DND-41 (cell line): ENCODE results near the gene ACAP2.

ENCODE experiments used
- ATAC-seq: fragments of 200-7000 bp; cut with Tn5 transposase; 3 replicates; pipeline ENCODE4 v1.9.1; 2021; ENCODE audit warnings: low read depth; ENCODE audit not compliant: insufficient read depth
- DNase-seq: peaks from one replicate; pipeline ENCODE4 v3.0.0-alpha.2; 2020
- H2AFZ ChIP-seq: 2 replicates; pipeline ENCODE4 v1.6.0; 2012; ENCODE audit warnings: low read depth, low read length
- H3K27ac ChIP-seq: 2 replicates; pipeline ENCODE4 v1.5.1; 2012; ENCODE audit warnings: low read length, inconsistent platforms
- H3K27me3 ChIP-seq: fragments of 200-600 bp; sonication (generic); 2 replicates; pipeline ENCODE4 v1.6.0; 2012; ENCODE audit warnings: low read length, mild to moderate bottlenecking, inconsistent platforms; ENCODE audit not compliant: insufficient read depth, poor library complexity
- H3K36me3 ChIP-seq: 2 replicates; pipeline ENCODE4 v1.5.1; 2012; ENCODE audit warnings: low read length, inconsistent platforms; ENCODE audit not compliant: insufficient read depth
- H3K4me1 ChIP-seq: 2 replicates; pipeline ENCODE4 v1.5.1; 2012; ENCODE audit warnings: mild to moderate bottlenecking, low read length; ENCODE audit not compliant: insufficient read depth
- H3K4me2 ChIP-seq: 2 replicates; pipeline ENCODE4 v1.6.0; 2012; ENCODE audit warnings: mild to moderate bottlenecking, moderate library complexity, low read length, inconsistent platforms; ENCODE audit not compliant: insufficient read depth
- H3K4me3 ChIP-seq, 2 experiments: fragments of 200-600 bp in 1 of 2; shearing (Covaris generic) in 1 of 2; 2 replicates each; pipeline ENCODE4 v1.5.1; 2012 to 2016; ENCODE audit warnings: inconsistent platforms in 2 of 2, low read length in 2 of 2, mild to moderate bottlenecking in 2 of 2, low read depth in 1 of 2, moderate library complexity in 1 of 2
- H3K79me2 ChIP-seq: 2 replicates; pipeline ENCODE4 v1.6.0; 2012; ENCODE audit warnings: low read length, inconsistent platforms; ENCODE audit not compliant: insufficient read depth
- H3K9ac ChIP-seq: 2 replicates; pipeline ENCODE4 v1.6.0; 2012; ENCODE audit warnings: low read depth, mild to moderate bottlenecking, inconsistent platforms, low read length, moderate library complexity
- H3K9me3 ChIP-seq: 2 replicates; pipeline ENCODE4 v1.5.1; 2012; ENCODE audit warnings: low read length, moderate library complexity, mild to moderate bottlenecking, inconsistent platforms; ENCODE audit not compliant: insufficient read depth, severe bottlenecking
- H4K20me1 ChIP-seq: 2 replicates; pipeline ENCODE4 v1.6.0; 2012; ENCODE audit warnings: low read length; ENCODE audit not compliant: insufficient read depth
- EZH2 ChIP-seq: IDR thresholded peaks from 3 replicates; pipeline ENCODE4 v1.6.1; 2012; ENCODE audit warnings: borderline replicate concordance, low read depth, mild to moderate bottlenecking, moderate library complexity, low read length, inconsistent platforms; ENCODE audit not compliant: severe bottlenecking
- TF ChIP-seq, protein P1 (sequence below): IDR thresholded peaks from 2 replicates; pipeline ENCODE4 v1.5.1; 2012; ENCODE audit warnings: borderline replicate concordance, low read length, moderate library complexity, mild to moderate bottlenecking; ENCODE audit not compliant: poor library complexity, severe bottlenecking; ENCODE audit errors: extremely low read depth

ACAP2 gene

DNA sequence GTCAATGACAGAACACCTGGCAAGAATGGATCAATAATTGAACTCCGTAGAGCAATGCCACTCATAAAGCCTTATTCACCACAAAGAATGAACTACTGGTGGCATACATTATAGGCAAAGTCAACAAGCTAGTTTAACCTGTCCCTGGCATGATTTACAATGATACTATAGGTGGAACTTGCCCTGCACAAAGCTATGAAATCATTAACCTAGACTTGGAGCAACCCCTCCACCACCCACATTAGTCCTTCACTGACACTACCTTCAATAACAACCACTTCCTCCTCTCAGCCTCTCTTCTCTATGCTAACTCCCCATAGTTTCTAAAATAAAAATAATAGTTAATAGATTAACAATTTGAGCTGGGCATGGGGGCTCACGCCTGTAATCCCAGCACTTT, 54.4 kb downstream of the ACAP2 start:
- Histone ChIP-seq H3K79me2 (peaks cover 6% of the 10 kb centered on the region; the same call in 1 of the 2 replicates), H4K20me1 (no peaks in the 10 kb centered on the region), H3K4me3 (no peak overlapping the region), H3K27ac (no peak overlapping the region), H2AFZ (no peak overlapping the region), H3K9me3 (no peaks in the 10 kb centered on the region), H3K4me1 (no peaks in the 10 kb centered on the region), H3K27me3 (no peaks in the 10 kb centered on the region), H3K4me2 (no peak overlapping the region), H3K9ac (no peak overlapping the region), H3K36me3 (0 out of 2 replicates have a peak, but pooled peaks cover 4% of the 10 kb centered on the region)
- ATAC-seq (no peak), DNase-seq (no peak)
- TF ChIP-seq, protein P1, sequence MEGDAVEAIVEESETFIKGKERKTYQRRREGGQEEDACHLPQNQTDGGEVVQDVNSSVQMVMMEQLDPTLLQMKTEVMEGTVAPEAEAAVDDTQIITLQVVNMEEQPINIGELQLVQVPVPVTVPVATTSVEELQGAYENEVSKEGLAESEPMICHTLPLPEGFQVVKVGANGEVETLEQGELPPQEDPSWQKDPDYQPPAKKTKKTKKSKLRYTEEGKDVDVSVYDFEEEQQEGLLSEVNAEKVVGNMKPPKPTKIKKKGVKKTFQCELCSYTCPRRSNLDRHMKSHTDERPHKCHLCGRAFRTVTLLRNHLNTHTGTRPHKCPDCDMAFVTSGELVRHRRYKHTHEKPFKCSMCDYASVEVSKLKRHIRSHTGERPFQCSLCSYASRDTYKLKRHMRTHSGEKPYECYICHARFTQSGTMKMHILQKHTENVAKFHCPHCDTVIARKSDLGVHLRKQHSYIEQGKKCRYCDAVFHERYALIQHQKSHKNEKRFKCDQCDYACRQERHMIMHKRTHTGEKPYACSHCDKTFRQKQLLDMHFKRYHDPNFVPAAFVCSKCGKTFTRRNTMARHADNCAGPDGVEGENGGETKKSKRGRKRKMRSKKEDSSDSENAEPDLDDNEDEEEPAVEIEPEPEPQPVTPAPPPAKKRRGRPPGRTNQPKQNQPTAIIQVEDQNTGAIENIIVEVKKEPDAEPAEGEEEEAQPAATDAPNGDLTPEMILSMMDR, result no peak
- TF ChIP-seq EZH2, result no peak

DNA sequence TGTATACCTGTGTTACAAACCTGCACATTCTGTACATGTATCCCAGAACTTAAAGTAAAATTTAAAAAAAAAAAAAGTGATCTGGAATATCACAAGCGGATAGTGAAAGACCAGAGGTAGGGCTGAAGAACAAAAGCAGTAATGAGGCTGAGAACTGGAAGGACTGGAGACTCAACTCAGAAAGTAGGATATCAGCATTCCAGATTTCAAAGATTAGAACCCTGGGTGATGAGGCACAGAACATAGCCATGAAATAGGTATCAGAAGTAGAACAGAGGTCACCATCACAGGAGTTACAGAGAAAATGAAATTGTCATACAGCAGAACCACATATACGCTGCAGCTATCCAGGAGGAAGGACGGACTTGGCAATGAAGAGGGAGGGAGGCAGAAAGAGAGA, 56.1 kb downstream of the ACAP2 start:
- no peak overlapping the region for H3K27ac ChIP-seq
- no peaks in the 10 kb centered on the region for H3K9me3 ChIP-seq
- H2AFZ ChIP-seq, result no peak overlapping the region
- no peaks in the 10 kb centered on the region for H3K4me1 ChIP-seq
- H3K27me3 ChIP-seq, result no peaks in the 10 kb centered on the region
- ATAC-seq (no peak), DNase-seq (no peak)
- H3K36me3 ChIP-seq, result peaks cover 5% of the 10 kb centered on the region; the same call in 1 of the 2 replicates
- H3K4me3 ChIP-seq, result no peak overlapping the region
- no peak overlapping the region for H3K4me2 ChIP-seq
- no peak overlapping the region for H3K9ac ChIP-seq
- no peaks in the 10 kb centered on the region for H3K79me2 ChIP-seq
- H4K20me1 ChIP-seq, result no peaks in the 10 kb centered on the region
- no peak for TF ChIP-seq EZH2
- TF ChIP-seq, protein P1, result no peak

DNA sequence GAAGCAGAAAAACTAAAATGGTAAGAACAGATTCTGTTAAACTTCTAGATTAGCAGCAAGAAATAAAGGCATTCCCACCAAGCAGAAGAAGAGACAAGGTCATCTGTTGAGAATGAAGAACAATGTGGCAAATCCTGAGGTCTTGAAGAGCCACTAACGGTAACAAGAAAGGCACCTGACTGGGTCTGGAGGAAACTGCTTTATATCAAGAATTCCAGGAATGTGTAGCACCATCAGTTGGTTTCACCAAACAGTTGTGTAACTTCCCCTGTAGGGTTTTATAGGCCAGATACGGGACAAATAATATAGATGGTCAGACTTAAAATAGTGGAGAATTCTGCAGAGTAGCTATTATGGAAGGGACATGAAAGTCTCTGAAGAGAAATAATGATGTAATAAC, 57.3 kb downstream of the ACAP2 start:
- Histone ChIP-seq H4K20me1 (no peaks in the 10 kb centered on the region), H3K27ac (no peak overlapping the region), H2AFZ (no peak overlapping the region), H3K79me2 (no peaks in the 10 kb centered on the region), H3K36me3 (peaks cover 15% of the 10 kb centered on the region), H3K4me3 (no peak overlapping the region), H3K9me3 (no peaks in the 10 kb centered on the region), H3K9ac (no peak overlapping the region), H3K27me3 (no peaks in the 10 kb centered on the region), H3K4me1 (no peaks in the 10 kb centered on the region), H3K4me2 (no peak overlapping the region)
- TF ChIP-seq, protein P1, result no peak
- no peak for TF ChIP-seq EZH2
- ATAC-seq, result no peak
- no peak for DNase-seq

DNA sequence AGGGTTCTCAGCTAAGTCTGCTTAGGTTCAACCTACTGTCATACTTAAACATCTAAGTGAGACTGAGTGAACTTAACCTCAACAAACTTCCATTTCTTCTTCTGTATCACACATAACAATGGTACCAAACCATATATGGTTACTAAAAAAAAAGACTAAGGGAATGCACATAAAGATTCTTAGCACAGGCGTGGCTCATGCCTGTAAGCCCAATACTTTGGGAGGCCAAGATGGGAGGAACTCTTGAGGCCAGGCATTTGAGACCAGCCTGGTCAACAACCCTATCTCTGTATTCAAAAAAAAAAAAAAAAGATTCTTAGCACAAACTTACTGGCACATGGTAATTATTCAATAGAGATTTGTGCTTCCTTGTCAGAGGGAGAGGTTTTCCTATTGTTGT, 57.9 kb downstream of the ACAP2 start:
- Histone ChIP-seq H2AFZ (no peak overlapping the region), H3K4me3 (no peak overlapping the region), H3K27me3 (no peaks in the 10 kb centered on the region), H3K4me2 (no peak overlapping the region), H3K36me3 (peaks cover 18% of the 10 kb centered on the region), H4K20me1 (no peaks in the 10 kb centered on the region), H3K9ac (no peak overlapping the region), H3K9me3 (no peaks in the 10 kb centered on the region), H3K4me1 (no peaks in the 10 kb centered on the region), H3K79me2 (no peaks in the 10 kb centered on the region), H3K27ac (no peak overlapping the region)
- ATAC-seq (no peak), DNase-seq (no peak)
- TF ChIP-seq EZH2, result no peak
- TF ChIP-seq, protein P1, result no peak
